GM19193 (cell line): Measurements from ENCODE around the gene MAPK13.

Experiments
- POLR2A ChIP-seq: IDR thresholded peaks from 4 replicates; pipeline ENCODE4 v1.6.1; 2011; ENCODE audit not compliant: insufficient read depth, insufficient read length; ENCODE audit errors: extremely low read depth

The MAPK13 gene

DNA sequence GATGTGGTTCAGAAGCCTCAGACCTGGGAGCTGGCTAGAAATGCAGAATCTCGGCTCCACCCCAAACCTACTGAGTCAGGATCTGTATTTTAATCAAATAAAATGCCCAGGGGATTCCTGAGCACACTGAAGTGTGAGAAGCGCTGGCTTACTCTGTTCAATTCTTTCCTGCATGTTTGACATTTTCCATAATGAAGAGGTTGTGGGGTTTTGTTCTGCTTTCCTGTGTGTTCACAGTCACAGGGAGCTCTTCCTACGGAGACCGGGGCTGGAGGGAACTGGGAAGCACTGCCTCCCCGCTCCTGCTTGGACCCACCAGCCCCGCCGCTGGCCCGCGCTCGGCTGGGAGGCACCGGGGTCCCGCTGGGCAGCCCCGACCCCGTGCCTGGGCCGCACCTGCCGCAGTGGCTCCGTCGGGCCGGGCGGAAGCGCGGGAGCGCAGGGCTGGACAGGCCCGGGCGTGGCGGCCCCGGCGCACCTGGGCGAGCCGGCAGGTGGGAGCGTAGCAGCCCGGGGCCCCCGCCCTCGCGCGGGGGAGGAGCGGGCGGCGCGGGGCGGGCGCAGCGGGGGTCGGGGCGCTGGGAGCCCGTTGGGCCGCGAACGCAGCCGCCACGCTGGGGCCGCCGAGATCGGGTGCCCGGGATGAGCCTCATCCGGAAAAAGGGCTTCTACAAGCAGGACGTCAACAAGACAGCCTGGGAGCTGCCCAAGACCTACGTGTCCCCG, at the start of gene MAPK13:
Gene MAPK13, plus strand, starts transcription at position 573 of the 726 bp plus-strand sequence. Its CDS starts 70 bp downstream, at position 643.
- no peak for TF ChIP-seq POLR2A

DNA sequence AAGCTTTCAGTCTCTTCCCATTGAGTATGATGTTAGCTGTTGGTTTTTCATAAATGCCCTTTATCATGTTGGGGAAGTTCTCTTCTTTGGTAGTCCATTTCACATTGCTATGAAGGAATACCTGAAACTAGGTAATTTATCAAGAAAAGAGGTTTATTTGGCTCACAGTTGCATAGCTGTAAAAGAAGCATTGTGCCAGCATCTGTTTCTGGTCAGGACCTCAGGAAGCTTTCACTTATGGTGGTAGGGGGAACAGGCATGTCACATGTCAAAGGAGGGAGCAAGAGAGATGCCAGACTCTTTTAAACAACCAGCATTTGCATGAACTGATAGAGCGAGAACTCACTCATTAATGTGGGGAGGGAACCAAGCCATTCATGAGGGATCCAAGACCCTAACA, 48.0 kb upstream of the MAPK13 start:
- TF ChIP-seq POLR2A = no peak

DNA sequence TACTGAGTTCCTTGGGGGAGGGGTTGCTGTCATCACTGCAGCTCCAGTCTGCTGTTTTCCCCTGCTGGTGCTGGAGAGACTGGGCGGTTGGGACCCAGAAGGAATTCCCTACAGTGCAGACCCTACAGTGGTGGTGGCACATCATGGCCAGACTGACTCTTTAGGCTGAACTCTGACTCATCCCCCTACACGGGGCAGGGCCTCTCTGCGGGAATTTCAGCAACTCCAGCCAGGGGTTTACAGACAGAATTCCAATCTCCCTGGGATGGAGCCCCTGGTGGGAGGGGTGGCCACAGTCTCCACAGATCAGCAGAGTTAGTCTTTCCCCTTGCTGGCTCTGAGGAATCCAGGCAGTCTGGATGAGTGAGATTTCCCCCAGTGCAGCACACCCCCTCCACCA, 46.9 kb upstream of the MAPK13 start:
- no peak for TF ChIP-seq POLR2A

- TF ChIP-seq POLR2A = no peak
Measured at GRCh38 chr6:36089048-36089447, 41.3 kb upstream of the MAPK13 start.

DNA sequence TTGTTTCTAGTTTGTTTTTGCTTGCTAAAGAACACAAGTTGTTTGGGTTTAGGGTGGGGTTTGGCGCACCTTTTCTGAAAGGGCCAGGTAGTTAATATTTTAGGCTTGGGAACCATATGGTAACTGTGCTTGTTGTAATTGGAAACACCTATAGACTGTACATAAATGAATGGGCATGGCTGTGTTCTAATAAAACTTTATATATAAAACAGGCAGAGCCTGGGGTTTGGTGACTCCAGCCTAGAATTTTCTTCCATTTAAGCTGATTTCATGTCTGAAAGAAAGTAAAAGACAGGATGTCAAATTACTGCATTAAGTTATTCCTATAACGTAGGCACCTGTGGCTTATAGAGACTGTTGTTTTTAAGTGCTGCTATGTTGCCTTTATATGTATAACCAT, 36.1 kb upstream of the MAPK13 start:
- TF ChIP-seq POLR2A = no peak

GRCh38 chr6:36094753-36095496, 35.4 kb upstream of the MAPK13 start:
- no peak for TF ChIP-seq POLR2A

GRCh38 chr6:36095497-36096391, 34.6 kb upstream of the MAPK13 start:
- no peak for TF ChIP-seq POLR2A

GRCh38 chr6:36098253-36098919, 31.9 kb upstream of the MAPK13 start:
- no peak for TF ChIP-seq POLR2A

DNA sequence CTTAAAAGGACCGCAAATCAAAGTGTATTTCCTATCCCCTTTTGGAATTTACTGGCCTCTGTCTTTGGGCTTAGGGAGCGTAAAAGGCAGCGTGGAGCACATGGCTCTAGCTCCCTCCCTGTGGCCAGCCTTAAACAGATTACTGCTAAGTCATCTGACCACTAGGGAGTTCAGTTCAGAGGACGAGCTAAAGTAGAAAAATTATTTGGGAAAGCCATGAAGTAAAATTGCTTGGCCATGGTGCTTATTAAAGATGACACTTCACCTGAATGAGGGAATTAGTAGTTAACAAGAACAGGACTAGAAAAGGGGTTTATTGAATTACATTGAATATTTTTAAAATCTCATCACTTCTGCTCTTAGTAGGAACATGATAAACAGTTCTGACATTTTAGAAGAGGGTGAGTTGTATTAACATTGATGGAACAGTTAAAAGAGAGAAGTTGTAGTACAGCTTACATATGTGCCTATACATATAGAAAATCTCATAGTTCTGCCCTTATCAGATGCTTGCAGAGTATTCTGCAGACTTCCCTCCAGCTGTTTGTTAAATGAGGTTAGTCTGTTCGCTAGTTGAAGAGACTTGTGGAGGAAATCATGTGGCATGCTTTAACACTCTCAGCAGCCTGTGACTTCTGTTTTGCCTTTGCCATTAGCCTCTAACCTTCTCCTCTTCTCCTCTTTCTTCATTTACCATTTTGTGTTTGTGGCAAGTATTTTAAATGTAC, 31.2 kb upstream of the MAPK13 start:
- no peak for TF ChIP-seq POLR2A

DNA sequence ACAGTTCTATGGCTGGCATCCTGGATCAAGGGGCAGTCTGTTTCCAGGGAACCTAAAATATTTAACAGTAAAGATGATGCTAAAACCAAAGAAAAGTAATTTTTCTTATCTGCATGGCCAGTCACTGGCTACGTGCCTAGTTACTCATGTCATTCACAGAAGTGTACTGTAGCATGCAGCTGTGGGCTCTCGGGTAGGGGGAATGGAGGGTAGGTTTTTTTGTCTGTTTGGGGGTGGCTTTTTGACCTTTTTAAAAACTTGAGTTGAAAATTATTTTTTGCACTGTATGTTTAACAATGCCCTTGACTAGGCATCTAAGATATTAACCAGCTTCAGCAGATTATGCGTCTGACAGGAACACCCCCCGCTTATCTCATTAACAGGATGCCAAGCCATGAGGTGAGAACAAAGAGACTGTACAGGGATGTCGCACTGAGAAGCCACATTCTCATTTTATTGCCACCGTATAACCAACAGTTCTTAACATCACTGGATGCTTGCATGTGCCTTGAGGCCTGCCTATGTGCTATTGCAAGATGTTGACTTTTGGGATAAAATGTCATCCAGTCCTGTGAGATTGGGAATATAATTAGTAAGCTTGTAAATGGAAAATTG, 30.3 kb upstream of the MAPK13 start:
- no peak for TF ChIP-seq POLR2A

GRCh38 chr6:36101691-36102090, 28.6 kb upstream of the MAPK13 start:
- TF ChIP-seq POLR2A = no peak

- no peak for TF ChIP-seq POLR2A
Measured at GRCh38 chr6:36102853-36103252, 27.5 kb upstream of the MAPK13 start.

- TF ChIP-seq POLR2A = no peak
Measured at GRCh38 chr6:36104836-36105235, 25.5 kb upstream of the MAPK13 start.

DNA sequence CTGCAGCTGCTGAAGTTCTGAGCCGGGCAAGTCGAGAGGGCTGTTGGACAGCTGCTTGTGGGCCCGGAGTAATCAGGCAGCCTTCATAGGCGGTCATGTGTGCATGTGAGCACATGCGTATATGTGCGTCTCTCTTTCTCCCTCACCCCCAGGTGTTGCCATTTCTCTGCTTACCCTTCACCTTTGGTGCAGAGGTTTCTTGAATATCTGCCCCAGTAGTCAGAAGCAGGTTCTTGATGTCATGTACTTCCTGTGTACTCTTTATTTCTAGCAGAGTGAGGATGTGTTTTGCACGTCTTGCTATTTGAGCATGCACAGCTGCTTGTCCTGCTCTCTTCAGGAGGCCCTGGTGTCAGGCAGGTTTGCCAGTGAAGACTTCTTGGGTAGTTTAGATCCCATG, 21.2 kb upstream of the MAPK13 start:
- TF ChIP-seq POLR2A = no peak
